GM12878 (cell line): ENCODE data around the gene GLG1. TPM values are rescaled to one million over a fixed set of nuclear protein-coding genes. Genes with fewer than 3 reads are reported as not detected.

Source experiments
- ATAC-seq: fragments of 200-7000 bp; cut with Tn5 transposase; 3 replicates; pipeline ENCODE4 v1.9.1; 2020; ENCODE audit warnings: mild to moderate bottlenecking, moderate library complexity
- BruUV-seq: library from RNA; stranded (reverse); fragments of 400-500 nt; replicated peaks from 2 replicates; lab custom pipeline; 2021; lab: Mats Ljungman, UMichigan
- CTCF ChIA-PET: fragments of 300-600 bp; sonication (Branson Sonifier 250); formaldehyde crosslinking; extraction: SDS; loops from one replicate; lab custom pipeline; 2021; ENCODE audit warnings: inconsistent platforms; lab: Yijun Ruan, JAX
- POLR2A ChIA-PET: fragments of 350-600 bp; formaldehyde crosslinking; extraction: SDS; loops from one replicate; lab custom pipeline; 2021; ENCODE audit warnings: inconsistent platforms; lab: Charles Lee
- RAD21 ChIA-PET: fragments of 300-600 bp; sonication (Branson Sonifier 250); formaldehyde crosslinking; loops from one replicate; lab custom pipeline; 2023; ENCODE audit warnings: antibody characterized with exemption; ENCODE audit not compliant: unreplicated experiment; lab: Charles Lee
- SMC1A ChIA-PET: fragments of 300-600 bp; sonication (Branson Sonifier 250); formaldehyde crosslinking; loops from one replicate; lab custom pipeline; 2023; ENCODE audit not compliant: unreplicated experiment, uncharacterized antibody; lab: Charles Lee
- DNase-seq: peaks from one replicate; pipeline ENCODE4 v3.0.0-alpha.2; 2011; ENCODE audit warnings: low read depth, low spot score
- FAIRE-seq: peaks from 3 replicates; lab custom pipeline; 2011; peaks lifted over from hg19 to GRCh38; lab: Jason Lieb, UNC
- H2AFZ ChIP-seq: 2 replicates; pipeline ENCODE4 v1.6.0; 2011; ENCODE audit warnings: low read depth, low read length, control low read depth; ENCODE audit not compliant: control insufficient read depth
- H3K27ac ChIP-seq: 2 replicates; pipeline ENCODE4 v1.5.1; 2011; ENCODE audit warnings: control low read depth; ENCODE audit not compliant: control insufficient read depth, insufficient read depth
- H3K27me3 ChIP-seq, 2 experiments: replicated peaks in 1 of 2; 2 replicates each; pipeline versions ENCODE4 v1.6.0 to v1.6.1; 2011; ENCODE audit warnings: low read length in 1 of 2; ENCODE audit not compliant: control insufficient read depth in 2 of 2, insufficient read depth in 2 of 2
- H3K36me3 ChIP-seq, 2 experiments: 2 replicates each; pipeline ENCODE4 v1.5.1; 2011; ENCODE audit warnings: low read length in 1 of 2; ENCODE audit not compliant: control insufficient read depth in 2 of 2, insufficient read depth in 2 of 2
- H3K4me1 ChIP-seq: 2 replicates; pipeline ENCODE4 v1.6.1; 2011; ENCODE audit warnings: mild to moderate bottlenecking, low read length, moderate library complexity, mixed read lengths; ENCODE audit not compliant: control insufficient read depth, insufficient read depth
- H3K4me2 ChIP-seq: 2 replicates; pipeline ENCODE4 v1.6.0; 2011; ENCODE audit warnings: control low read depth; ENCODE audit not compliant: control insufficient read depth, insufficient read depth
- H3K4me3 ChIP-seq: fragments of 200-600 bp; sonication (generic); 2 replicates; pipeline ENCODE4 v1.5.1; 2016
- H3K79me2 ChIP-seq: 2 replicates; pipeline ENCODE4 v1.6.0; 2011; ENCODE audit warnings: low read length; ENCODE audit not compliant: control insufficient read depth, insufficient read depth
- H3K9ac ChIP-seq: 2 replicates; pipeline ENCODE4 v1.8.0; 2011; ENCODE audit warnings: low read length, control low read depth, mixed read lengths; ENCODE audit not compliant: control insufficient read depth, insufficient read depth
- H3K9me3 ChIP-seq: replicated peaks from 3 replicates; pipeline ENCODE4 v1.5.1; 2011; ENCODE audit warnings: mild to moderate bottlenecking, low read length; ENCODE audit not compliant: control insufficient read depth, insufficient read depth
- H4K20me1 ChIP-seq: 2 replicates; pipeline ENCODE4 v1.6.0; 2011; ENCODE audit not compliant: control insufficient read depth, insufficient read depth
- ATF7 ChIP-seq: fragments of 450-650 bp; IDR thresholded peaks from 2 replicates; pipeline ENCODE4 v1.6.1; 2016; ENCODE audit warnings: low read depth, mild to moderate bottlenecking
- IKZF2 ChIP-seq, 2 experiments: fragments of 450-650 bp; IDR thresholded peaks; 2 replicates each; pipeline ENCODE4 v1.6.1; 2017; ENCODE audit warnings: mild to moderate bottlenecking in 2 of 2, moderate library complexity in 2 of 2
- MTA2 ChIP-seq: fragments of 450-650 bp; IDR thresholded peaks from 2 replicates; pipeline ENCODE4 v1.6.1; 2016; ENCODE audit warnings: low read depth, mild to moderate bottlenecking, moderate library complexity
- NFYA ChIP-seq: IDR thresholded peaks from 2 replicates; pipeline ENCODE4 v1.6.1; 2011; ENCODE audit warnings: low read depth, mild to moderate bottlenecking, low read length, improper control_type of control experiment, borderline replicate concordance
- POLR2AphosphoS2 ChIP-seq: IDR thresholded peaks from 2 replicates; pipeline ENCODE4 v1.6.1; 2011; ENCODE audit warnings: low read depth, mild to moderate bottlenecking, low read length, improper control_type of control experiment, moderate library complexity
- whole genome bisulfite sequencing: methylation state at CpG from one replicate; pipeline ENCODE4 v1.1.6; 2016; ENCODE audit warnings: low lambda C conversion rate; ENCODE audit not compliant: insufficient replicate concordance, insufficient coverage; ENCODE audit errors: missing lambda C conversion rate; 5-methylcytosine and 5-hydroxymethylcytosine counted together
- in situ Hi-C: fragments of 300-500 bp; cut with MboI; formaldehyde crosslinking; loops from 9 replicates; pipeline ENCODE4 v1.14.3; 2018; ENCODE audit warnings: mixed read lengths
- intact Hi-C: fragments of 100-400 bp; cut with micrococcal nuclease; formaldehyde crosslinking; loops from one replicate; pipeline ENCODE4 v1.14.2; 2022; ENCODE audit not compliant: unreplicated experiment
- polyA plus RNA-seq, 11 experiments: library from polyadenylated mRNA; depleted of rRNA in 4 of 11; unstranded in 6 of 11; stranded (reverse) in 5 of 11; fragments of >200 nt; fragmentation: Nextera tagmentation in 4 of 11; fragmentation: Illumina TruSeq in 1 of 11; extraction: Ambion mirVana in 4 of 11; extraction: Trizol in 1 of 11; gene quantifications; 1 replicate in 1 of 11; 2 replicates in 10 of 11; pipeline versions ENCODE4 v1.2.1 to v1.2.3, GENCODE V29; 2011 to 2016; ENCODE audit warnings: inconsistent platforms in 2 of 11, missing spikeins in 2 of 11, low read depth in 1 of 11
- total RNA-seq, 4 experiments: library from RNA; depleted of rRNA in 3 of 4; stranded (reverse); fragments of >200 nt in 3 of 4; fragmentation: Illumina TruSeq in 1 of 4; extraction: Trizol in 1 of 4; gene quantifications; 2 replicates each; pipeline versions ENCODE4 v1.2.1 to v1.2.3, GENCODE V29; 2013 to 2021

Gene GLG1
- total and polyA plus RNA-seq, 10 of the 15 experiments (the other 5 are each of a cell fraction or from before 2014, with no cell fraction given): 7.6 to 49.4 (median 28.2) TPM

GRCh38 chr16:74585846-74586443 lies 21.0 kb downstream of the GLG1 start:
- H3K27me3 ChIP-seq: no peaks in the 10 kb centered on the region
- SMC1A ChIA-PET: interaction anchor here (0.6 to 2.9 kb wide), 3 partner anchors 8 to 289 kb away, joined by 3 to 16 read pairs (median 10); no protein-coding TSS in a partner anchor
- H3K9me3 ChIP-seq: no peaks in the 10 kb centered on the region
- ATAC-seq (peak; percentile 14; the same call in 2 of the 3 replicates), DNase-seq (no peak)
- H3K79me2 ChIP-seq: peaks cover 54% of the 10 kb centered on the region
- in situ Hi-C loops (no loop called here), intact Hi-C loops (no loop called here)
- peaks cover 5% of the 10 kb centered on the region for H3K4me1 ChIP-seq
- H3K9ac ChIP-seq: no peak overlapping the region
- RAD21 ChIA-PET: interaction anchor here (1.2 kb wide), 1 partner anchor 15 kb away, joined by 5 read pairs; no protein-coding TSS in a partner anchor
- TF ChIP-seq MTA2: peak; percentile 52; the same call in 1 of the 2 replicates
- TF ChIP-seq POLR2AphosphoS2: no peak
- TF ChIP-seq NFYA: no peak
- TF ChIP-seq ATF7: 0 out of 2 replicates have a peak, but pooled peaks have one; percentile 11
- peak in 1 of 2 experiments; percentile 20; a peak in 1 of 4 replicates for TF ChIP-seq IKZF2 (IDR thresholded peaks at IDR 0.05)
- TF ChIP-seq, all 136 proteins: peak for 3
- H4K20me1 ChIP-seq: no peaks in the 10 kb centered on the region
- 91% methylated on average over 6 of the region's 6 CpGs for WGBS
- no peak overlapping the region for H3K4me2 ChIP-seq
- POLR2A ChIA-PET: interaction anchor here (0.7 to 0.8 kb wide), 3 partner anchors 11 to 30 kb away, joined by 3 read pairs; no protein-coding TSS in a partner anchor
- CTCF ChIA-PET: interaction anchor here (0.6 to 1.8 kb wide), 2 partner anchors 8 to 11 kb away, joined by 3 to 6 read pairs; no protein-coding TSS in a partner anchor
- no TSS peak for BruUV-seq
- FAIRE-seq: no peak
- no peak overlapping the region for H2AFZ ChIP-seq
- H3K27ac ChIP-seq: no peak overlapping the region
- no peaks in the 10 kb centered on the region for H3K36me3 ChIP-seq
- no peak overlapping the region for H3K4me3 ChIP-seq
